ENCODE measurements around the gene CHTF18.

DNA sequence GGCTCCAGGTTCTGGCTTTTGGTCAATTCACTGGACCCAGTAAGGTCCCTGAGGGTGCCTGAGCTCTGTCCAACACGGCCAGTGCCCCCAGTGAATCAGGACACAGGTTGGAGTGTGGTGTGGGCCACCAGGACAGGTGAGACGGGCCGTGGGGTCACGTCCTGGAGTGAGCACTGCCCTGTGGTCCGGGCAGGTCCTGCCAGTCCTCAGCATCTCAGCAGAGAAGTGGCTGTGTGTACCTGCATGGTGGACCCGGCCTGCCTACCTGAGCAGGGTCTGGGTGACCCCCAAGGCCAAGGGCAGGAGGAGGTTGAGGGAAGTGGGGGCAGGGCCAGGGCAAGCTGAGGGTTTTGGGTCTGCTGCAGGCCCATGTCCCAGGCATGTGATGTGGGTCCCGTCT, 14.0 kb downstream of the CHTF18 start:
- TF ChIP-seq, protein P1, sequence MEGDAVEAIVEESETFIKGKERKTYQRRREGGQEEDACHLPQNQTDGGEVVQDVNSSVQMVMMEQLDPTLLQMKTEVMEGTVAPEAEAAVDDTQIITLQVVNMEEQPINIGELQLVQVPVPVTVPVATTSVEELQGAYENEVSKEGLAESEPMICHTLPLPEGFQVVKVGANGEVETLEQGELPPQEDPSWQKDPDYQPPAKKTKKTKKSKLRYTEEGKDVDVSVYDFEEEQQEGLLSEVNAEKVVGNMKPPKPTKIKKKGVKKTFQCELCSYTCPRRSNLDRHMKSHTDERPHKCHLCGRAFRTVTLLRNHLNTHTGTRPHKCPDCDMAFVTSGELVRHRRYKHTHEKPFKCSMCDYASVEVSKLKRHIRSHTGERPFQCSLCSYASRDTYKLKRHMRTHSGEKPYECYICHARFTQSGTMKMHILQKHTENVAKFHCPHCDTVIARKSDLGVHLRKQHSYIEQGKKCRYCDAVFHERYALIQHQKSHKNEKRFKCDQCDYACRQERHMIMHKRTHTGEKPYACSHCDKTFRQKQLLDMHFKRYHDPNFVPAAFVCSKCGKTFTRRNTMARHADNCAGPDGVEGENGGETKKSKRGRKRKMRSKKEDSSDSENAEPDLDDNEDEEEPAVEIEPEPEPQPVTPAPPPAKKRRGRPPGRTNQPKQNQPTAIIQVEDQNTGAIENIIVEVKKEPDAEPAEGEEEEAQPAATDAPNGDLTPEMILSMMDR (tag by site-specific recombination; IDR thresholded peaks at IDR 0.05), result no peak
- TF ChIP-seq KLF9 (tag by site-specific recombination; IDR thresholded peaks at IDR 0.05; ENCODE audit: low read depth), result no peak
- TF ChIP-seq ZNF146 (tag by site-specific recombination; IDR thresholded peaks at IDR 0.05), result no peak
- TF ChIP-seq ZNF311 (tag by site-specific recombination; IDR thresholded peaks at IDR 0.05; ENCODE audit: borderline replicate concordance), result no peak
- TF ChIP-seq, protein P2, sequence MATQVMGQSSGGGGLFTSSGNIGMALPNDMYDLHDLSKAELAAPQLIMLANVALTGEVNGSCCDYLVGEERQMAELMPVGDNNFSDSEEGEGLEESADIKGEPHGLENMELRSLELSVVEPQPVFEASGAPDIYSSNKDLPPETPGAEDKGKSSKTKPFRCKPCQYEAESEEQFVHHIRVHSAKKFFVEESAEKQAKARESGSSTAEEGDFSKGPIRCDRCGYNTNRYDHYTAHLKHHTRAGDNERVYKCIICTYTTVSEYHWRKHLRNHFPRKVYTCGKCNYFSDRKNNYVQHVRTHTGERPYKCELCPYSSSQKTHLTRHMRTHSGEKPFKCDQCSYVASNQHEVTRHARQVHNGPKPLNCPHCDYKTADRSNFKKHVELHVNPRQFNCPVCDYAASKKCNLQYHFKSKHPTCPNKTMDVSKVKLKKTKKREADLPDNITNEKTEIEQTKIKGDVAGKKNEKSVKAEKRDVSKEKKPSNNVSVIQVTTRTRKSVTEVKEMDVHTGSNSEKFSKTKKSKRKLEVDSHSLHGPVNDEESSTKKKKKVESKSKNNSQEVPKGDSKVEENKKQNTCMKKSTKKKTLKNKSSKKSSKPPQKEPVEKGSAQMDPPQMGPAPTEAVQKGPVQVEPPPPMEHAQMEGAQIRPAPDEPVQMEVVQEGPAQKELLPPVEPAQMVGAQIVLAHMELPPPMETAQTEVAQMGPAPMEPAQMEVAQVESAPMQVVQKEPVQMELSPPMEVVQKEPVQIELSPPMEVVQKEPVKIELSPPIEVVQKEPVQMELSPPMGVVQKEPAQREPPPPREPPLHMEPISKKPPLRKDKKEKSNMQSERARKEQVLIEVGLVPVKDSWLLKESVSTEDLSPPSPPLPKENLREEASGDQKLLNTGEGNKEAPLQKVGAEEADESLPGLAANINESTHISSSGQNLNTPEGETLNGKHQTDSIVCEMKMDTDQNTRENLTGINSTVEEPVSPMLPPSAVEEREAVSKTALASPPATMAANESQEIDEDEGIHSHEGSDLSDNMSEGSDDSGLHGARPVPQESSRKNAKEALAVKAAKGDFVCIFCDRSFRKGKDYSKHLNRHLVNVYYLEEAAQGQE (tag by site-specific recombination; IDR thresholded peaks at IDR 0.05), result no peak
- TF ChIP-seq, protein P3, sequence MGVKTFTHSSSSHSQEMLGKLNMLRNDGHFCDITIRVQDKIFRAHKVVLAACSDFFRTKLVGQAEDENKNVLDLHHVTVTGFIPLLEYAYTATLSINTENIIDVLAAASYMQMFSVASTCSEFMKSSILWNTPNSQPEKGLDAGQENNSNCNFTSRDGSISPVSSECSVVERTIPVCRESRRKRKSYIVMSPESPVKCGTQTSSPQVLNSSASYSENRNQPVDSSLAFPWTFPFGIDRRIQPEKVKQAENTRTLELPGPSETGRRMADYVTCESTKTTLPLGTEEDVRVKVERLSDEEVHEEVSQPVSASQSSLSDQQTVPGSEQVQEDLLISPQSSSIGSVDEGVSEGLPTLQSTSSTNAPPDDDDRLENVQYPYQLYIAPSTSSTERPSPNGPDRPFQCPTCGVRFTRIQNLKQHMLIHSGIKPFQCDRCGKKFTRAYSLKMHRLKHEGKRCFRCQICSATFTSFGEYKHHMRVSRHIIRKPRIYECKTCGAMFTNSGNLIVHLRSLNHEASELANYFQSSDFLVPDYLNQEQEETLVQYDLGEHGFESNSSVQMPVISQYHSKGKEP (tag by site-specific recombination; IDR thresholded peaks at IDR 0.05), result no peak
